GM10248 (cell line): ENCODE measurements around the gene MYPN.

Experiments
- CTCF ChIA-PET: fragments of 300-600 bp; sonication (Branson Sonifier 250); formaldehyde crosslinking; extraction: SDS; loops from one replicate; lab custom pipeline; 2021; ENCODE audit warnings: antibody characterized with exemption; lab: Yijun Ruan, JAX
- POLR2A ChIA-PET: fragments of 350-650 bp; sonication (Branson Sonifier 250); formaldehyde crosslinking; extraction: SDS; loops from one replicate; lab custom pipeline; 2020; ENCODE audit warnings: antibody characterized with exemption; lab: Yijun Ruan, JAX
- DNase-seq: peaks from one replicate; pipeline ENCODE4 v3.0.0; 2012; ENCODE audit errors: extremely low spot score
- CTCF ChIP-seq: IDR thresholded peaks from 2 replicates; pipeline ENCODE4 v1.5.1; 2012; ENCODE audit warnings: mild to moderate bottlenecking, low read depth; ENCODE audit errors: extremely low read depth, missing control alignments, control extremely low read depth

Gene MYPN

GRCh38 chr10:68109331-68109730 is at the start of gene MYPN:
TSS of gene MYPN (plus strand) at chr10:68109488. CDS start at chr10:68121439, 11,951 bp downstream.
- ChIA-PET POLR2A (no interaction called here), CTCF (interaction anchor here (0.8 to 1.5 kb wide), 3 partner anchors 8 to 16 kb away, joined by 3 to 5 read pairs (median 3); no protein-coding TSS in a partner anchor)
- TF ChIP-seq CTCF: no peak
- DNase-seq: no peak

GRCh38 chr10:68067029-68067428 is 42.3 kb upstream of the MYPN start:
- POLR2A ChIA-PET: interaction anchor here (0.6 kb wide), 1 partner anchor 64 kb away, joined by 5 read pairs; no protein-coding TSS in a partner anchor

GRCh38 chr10:68067508-68067907 is 41.8 kb upstream of the MYPN start:
- no peak for DNase-seq
- POLR2A ChIA-PET: interaction anchor here (0.6 to 0.7 kb wide), 2 partner anchors 65 to 264 kb away, joined by 5 to 8 read pairs; partner anchors contain the start of gene HNRNPH3
- CTCF ChIA-PET: interaction anchor here (0.8 to 1.7 kb wide), 4 partner anchors 11 to 213 kb away, joined by 3 to 5 read pairs (median 4); no protein-coding TSS in a partner anchor
- TF ChIP-seq CTCF: no peak

More at GRCh38 chr10:68067029-68067428, 42.3 kb upstream of the MYPN start:
- no peak for TF ChIP-seq CTCF
- DNase-seq: no peak
- CTCF ChIA-PET: interaction anchor here (1.2 to 1.5 kb wide), 2 partner anchors 13 to 34 kb away, joined by 3 to 4 read pairs; no protein-coding TSS in a partner anchor

GRCh38 chr10:68073631-68074030 is 35.7 kb upstream of the MYPN start:
- POLR2A ChIA-PET: no interaction called here
- CTCF ChIA-PET: interaction anchor here (1.5 kb wide), 1 partner anchor 20 kb away, joined by 3 read pairs; no protein-coding TSS in a partner anchor
- no peak for DNase-seq

GRCh38 chr10:68074031-68074774 is 35.1 kb upstream of the MYPN start:
- CTCF ChIA-PET: no interaction called here
- DNase-seq: no peak
- no peak for TF ChIP-seq CTCF
- POLR2A ChIA-PET: no interaction called here

More at GRCh38 chr10:68073631-68074030, 35.7 kb upstream of the MYPN start:
- TF ChIP-seq CTCF: no peak

GRCh38 chr10:68074775-68075549 is 34.3 kb upstream of the MYPN start, which contains the start of gene HERC4:
TSS of gene HERC4 (minus strand) at chr10:68075283. CDS start at chr10:68073108, 2,175 bp downstream.
- DNase-seq: peak; percentile 94
- CTCF ChIA-PET: interaction anchor here (1.2 kb wide), 1 partner anchor 14 kb away, joined by 3 read pairs; no protein-coding TSS in a partner anchor
- POLR2A ChIA-PET: interaction anchor here (0.7 kb wide), 1 partner anchor 88 kb away, joined by 5 read pairs; no protein-coding TSS in a partner anchor
- no peak for TF ChIP-seq CTCF
